Activated CD4-positive, alpha-beta T cell treated with anti-CD3 and anti-CD28 coated beads for 24 hours (primary cell): ENCODE results near the gene SARM1.
"Not testable (repeated sequence)": the region's sequence is repeated elsewhere in the genome, so short reads cannot be mapped to it uniquely, and the experiment has no call there.

Source experiments
- DNase-seq, 2 donors: peaks; one replicate each; pipeline ENCODE4 v3.0.0-alpha.2; 2020; ENCODE audit warnings: low read depth in 2 of 2

The SARM1 gene

DNA sequence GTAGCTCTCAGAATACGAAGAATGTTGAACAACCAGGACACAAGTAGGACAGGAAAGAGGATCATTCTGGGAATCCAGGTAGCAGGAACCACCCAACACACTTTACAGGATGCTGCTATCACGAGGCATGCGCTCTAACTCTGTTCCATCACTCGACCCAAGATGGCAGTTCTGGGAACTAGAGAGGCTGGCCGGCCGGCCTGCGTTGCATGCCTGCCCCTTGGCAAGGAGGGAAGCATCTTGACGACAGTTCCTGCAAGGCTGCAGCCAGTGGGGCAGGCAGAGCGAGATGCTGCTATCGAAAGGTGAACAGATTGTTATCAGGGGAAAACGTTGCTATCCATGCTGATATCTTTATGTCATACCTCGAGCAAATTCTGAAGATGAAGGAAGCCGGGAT lies 53.7 kb downstream of the SARM1 start:
- DNase-seq: no peak

DNA sequence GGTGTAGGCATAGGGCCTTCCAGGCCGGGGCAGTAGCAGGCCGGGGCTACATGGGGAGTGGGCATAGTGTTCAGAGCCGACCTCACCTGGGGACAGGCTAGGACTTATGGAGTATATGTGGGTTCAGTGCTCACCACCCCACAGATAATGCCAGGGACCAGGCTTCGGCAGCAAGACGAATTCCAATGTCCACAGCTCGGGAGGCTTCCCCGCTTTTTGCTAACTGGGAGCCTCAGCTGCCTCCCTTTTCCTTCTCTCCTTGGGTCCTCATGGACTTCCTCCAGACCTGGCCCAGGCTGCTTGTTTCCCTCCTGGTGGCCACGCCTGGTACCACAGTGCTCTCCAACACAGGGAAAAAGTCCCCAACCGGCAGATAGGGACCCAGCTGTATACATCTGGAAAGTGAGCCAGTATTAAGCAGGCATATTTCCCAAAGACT lies 54.6 kb downstream of the SARM1 start:
- DNase-seq: no peak

DNA sequence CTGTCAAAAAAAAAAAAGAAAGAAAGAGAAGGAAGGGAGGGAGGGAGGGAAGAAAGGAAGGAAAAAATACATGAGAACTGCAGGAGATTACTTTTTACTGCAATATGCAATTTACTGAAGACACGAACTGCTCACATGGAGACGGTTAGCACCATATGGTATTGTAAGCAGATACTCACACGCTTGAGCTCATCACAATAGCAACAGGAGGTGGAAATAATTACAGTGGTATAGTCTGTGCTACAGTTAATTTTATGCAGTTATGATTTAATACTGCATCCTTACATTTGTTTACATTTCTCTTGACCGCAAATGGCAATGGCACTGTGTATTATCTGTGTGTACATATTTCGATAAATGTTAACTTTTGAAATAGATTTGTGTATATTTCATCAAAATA lies 55.9 kb downstream of the SARM1 start:
- DNase-seq: no peak

DNA sequence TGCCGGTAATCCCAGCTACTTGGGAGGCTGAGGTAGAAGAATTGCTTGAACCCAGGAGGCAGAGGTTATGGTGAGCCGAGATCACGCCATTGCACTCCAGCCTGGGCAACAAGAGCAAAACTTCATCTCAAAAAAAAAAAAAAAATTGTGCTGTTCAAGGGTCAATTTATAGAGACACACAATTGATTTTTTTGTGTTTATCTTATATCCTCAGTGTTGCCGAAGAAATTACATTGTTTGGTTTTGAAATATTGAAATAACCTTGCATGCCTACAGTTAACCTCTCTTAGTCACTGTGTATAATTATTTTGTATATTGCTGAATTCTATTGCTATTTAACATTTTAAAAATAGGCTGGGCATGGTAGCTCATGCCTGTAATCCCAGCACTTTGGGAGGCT lies 56.5 kb downstream of the SARM1 start:
- DNase-seq: not testable (repeated sequence)

DNA sequence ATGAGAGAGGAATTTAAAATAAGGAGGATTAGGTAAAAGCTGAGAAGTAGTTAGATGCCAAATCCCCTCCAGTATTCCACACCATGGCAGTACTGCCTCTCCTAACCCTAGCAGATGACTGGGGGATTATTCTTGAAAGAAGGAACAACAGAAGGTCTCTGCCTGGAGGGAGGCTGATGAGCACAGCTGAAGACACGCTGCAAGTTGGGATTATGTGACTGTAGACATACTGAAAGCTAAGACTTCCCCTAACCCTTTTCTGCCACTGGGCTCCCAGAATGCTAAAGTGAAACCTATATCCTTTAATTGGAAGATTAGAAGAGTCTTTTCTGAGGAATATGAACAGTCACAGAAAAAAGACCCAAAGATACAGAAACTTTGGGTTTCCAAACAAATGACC lies 62.2 kb downstream of the SARM1 start:
- DNase-seq: no peak

DNA sequence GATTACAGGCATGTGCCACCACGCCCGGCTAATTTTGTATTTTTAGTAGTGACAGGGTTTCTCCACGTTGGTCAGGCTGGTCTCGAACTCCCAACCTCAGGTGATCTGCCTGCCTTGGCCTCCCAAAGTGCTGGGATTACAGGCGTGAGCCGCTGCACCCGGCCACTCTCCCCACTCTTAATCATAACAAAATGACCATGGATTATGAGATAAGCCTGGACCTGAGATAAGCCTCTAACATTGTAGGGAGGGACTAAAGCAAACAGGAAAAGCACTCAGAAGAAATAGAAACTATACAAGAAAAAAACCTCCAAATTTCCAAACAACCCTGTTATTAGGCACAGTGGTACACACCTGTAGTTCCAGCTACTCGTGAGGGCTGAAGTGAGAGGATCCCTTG lies 62.8 kb downstream of the SARM1 start:
- not testable (repeated sequence) for DNase-seq

DNA sequence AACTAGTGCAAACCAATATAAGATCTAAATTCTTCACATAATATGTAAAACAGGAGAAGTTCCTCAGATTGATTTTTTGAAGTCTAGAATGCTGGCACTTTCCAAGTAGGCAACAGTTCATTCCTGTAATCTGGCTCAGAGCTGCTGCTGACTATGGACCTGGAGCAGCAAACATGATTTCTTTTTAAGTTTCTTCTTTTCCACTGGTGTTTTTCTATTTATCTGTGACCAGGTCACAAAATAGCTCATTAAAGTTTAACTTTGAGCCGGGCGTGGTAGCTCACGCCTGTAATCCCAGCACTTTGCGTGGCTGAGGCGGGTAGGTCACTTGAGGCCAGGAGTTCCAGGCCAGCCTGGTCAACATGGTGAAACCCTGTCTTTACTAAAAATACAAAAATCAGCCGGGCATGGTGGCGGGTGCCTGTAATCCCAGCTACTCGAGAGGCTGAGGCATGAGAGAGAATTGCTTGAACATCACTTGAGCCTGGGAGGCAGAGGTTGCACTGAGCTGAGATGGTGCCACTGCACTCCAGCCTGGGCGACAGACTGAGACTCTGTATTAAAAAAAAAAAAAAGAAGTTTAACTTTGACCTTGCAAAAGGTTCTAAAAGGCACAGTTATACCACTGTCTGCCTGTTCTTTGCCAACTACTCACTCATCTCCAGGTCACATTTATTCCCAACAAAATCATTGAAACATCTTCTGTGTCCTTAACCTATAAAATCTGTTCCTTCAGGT lies 72.6 kb downstream of the SARM1 start:
- no peak for DNase-seq

DNA sequence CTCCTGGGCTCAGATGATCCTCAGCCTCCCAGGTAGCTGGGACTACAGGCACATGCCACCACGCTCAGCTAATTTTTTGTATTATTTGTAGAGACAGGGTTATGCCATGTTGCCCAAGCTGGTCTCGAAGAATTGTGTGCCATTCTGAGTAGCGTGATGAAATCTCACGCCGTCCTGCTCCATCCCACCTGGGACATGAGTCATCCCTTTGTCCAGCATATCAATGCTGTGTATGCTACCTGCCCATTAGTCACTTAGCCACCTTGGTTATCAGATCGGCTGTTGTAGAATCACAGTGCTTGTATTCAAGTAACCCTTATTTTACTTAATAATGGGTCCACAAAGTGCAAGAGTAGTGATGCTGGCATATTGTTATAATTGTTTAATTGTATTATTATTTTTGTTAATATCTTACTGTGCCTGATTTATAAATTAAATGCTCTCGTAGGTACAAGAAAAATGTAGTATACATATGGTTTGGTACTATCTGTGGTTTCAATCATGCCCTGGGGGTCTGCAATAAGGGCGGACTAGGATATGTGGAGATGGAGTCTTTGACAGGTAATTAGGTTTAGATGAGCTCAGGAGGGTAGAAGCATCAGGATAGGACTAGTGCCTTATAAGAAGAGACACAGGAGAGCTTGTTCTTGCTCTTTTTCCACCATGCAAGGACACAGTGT lies 75.4 kb downstream of the SARM1 start:
- no peak for DNase-seq

DNA sequence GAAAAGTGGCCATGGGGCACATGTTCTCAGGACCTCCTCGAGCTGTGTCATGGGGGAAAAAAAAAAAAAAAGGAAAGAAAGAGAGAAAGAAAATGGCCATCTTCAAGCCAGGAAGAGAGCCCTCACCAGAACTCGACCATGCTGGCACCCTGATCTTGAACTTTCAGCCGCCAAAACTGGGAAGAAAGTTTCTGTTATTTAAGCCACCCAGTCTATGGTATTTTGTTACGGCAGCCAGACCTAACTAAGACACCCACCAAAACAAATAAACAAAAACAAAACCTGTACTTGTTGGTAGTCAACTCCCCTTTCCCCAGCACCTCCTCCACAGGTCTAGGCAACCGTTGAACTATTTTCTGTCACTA lies 75.9 kb downstream of the SARM1 start:
- no peak for DNase-seq

DNA sequence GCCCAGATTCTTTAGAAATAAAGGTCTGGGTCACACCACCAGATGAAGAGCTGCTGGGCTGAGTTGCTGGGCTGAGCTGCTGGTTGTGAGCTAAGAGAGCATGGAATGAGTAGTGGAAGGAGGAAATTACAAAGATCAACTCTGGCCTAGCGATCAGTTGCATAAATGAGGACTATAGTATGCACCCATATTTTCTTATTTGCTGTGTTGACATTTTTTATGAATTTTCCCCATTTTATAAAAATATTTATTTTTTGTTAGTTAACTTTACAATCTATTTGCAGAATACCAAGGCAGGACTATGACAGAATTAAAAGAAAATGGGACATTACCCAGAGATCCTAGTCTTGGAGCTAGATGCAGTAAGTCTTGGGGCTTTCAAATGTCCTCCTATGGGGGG lies 78.4 kb downstream of the SARM1 start:
- no peak for DNase-seq
